ENCODE measurements around the gene AGAP5.

The AGAP5 gene

DNA sequence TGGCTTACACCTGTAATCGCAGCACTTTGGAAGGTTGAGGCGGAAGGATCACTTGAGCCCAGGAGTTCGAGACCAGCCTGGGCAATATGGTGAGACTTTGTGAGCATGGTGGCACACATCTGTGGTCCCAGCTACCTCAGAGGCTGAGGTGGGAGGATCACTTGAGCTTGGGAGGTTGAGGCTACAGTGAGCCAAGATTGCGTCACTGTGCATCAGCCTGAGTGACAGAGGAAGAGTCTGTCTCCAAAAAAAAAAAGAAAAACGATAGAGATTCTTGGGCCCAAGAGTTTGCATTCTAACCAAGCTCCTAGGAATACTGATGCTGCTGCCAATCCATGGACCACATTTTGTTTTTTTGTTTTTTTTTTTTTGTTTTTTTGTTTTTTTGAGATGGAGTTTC is 68.7 kb downstream of the AGAP5 start:
- no peak overlapping the region for H3K4me3 ChIP-seq (ENCODE audit: insufficient read depth, low read depth, low read length, poor library complexity, severe bottlenecking)
- H3K4me1 ChIP-seq (ENCODE audit: control insufficient read depth, insufficient read depth, low read length, poor library complexity, severe bottlenecking): peaks cover 13% of the 10 kb centered on the region
- H3K36me3 ChIP-seq (ENCODE audit: control insufficient read depth, insufficient read depth, low read length): no peaks in the 10 kb centered on the region
- H3K9me3 ChIP-seq (ENCODE audit: control insufficient read depth, low read length): no peaks in the 10 kb centered on the region
- DNase-seq: no peak
- H3K27me3 ChIP-seq (replicated peaks; ENCODE audit: control insufficient read depth, insufficient read depth, low read length, poor library complexity, severe bottlenecking): no peaks in the 10 kb centered on the region
- H3K27ac ChIP-seq (ENCODE audit: insufficient read depth, low read length, poor library complexity, severe bottlenecking): no peak overlapping the region

DNA sequence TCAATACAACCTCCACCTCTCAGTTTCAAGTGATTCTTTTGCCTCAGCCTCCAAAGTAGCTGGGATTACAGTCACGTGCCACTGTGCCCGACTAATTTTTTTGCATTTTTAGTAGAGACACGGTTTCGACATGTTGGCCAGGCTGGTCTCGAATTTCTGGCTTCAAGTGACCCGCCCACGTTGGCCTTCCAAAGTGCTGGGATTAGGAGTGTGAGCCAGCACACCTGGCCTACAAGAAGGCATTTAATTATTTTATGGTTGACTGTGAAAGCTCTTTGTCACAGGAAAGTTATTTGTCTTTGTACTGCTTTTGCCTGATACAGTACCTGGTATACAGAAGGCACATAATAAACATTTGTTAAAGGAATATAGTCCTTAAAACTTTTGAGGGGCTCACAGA is 69.5 kb downstream of the AGAP5 start:
- Histone ChIP-seq H3K27ac (ENCODE audit: insufficient read depth, low read length, poor library complexity, severe bottlenecking) (no peak overlapping the region), H3K9me3 (ENCODE audit: control insufficient read depth, low read length) (no peaks in the 10 kb centered on the region), H3K4me1 (ENCODE audit: control insufficient read depth, insufficient read depth, low read length, poor library complexity, severe bottlenecking) (peaks cover 13% of the 10 kb centered on the region), H3K4me3 (ENCODE audit: insufficient read depth, low read depth, low read length, poor library complexity, severe bottlenecking) (no peak overlapping the region), H3K27me3 (replicated peaks; ENCODE audit: control insufficient read depth, insufficient read depth, low read length, poor library complexity, severe bottlenecking) (no peaks in the 10 kb centered on the region), H3K36me3 (ENCODE audit: control insufficient read depth, insufficient read depth, low read length) (no peaks in the 10 kb centered on the region)
- no peak for DNase-seq

DNA sequence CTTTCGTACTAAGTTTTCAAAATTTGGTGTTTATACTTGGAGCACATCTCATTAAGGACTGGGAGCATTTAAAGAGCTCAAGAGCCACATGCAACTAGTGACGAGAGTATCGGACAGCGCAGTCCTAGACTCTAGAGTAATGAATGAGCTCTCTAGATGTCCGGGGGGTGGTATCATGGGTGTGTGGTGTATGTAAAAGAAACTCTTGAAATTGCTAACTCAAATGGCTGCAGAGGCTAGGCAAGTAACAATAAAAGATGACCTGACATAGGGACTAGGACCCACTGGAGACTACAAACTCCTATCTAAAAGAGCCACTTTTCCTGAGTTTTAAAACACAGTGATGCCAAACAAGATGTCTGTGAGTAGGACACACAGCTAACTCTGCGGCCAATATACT is 70.6 kb downstream of the AGAP5 start:
- Histone ChIP-seq H3K4me1 (ENCODE audit: control insufficient read depth, insufficient read depth, low read length, poor library complexity, severe bottlenecking) (peaks cover 13% of the 10 kb centered on the region), H3K4me3 (ENCODE audit: insufficient read depth, low read depth, low read length, poor library complexity, severe bottlenecking) (no peak overlapping the region), H3K36me3 (ENCODE audit: control insufficient read depth, insufficient read depth, low read length) (no peaks in the 10 kb centered on the region), H3K9me3 (ENCODE audit: control insufficient read depth, low read length) (no peaks in the 10 kb centered on the region), H3K27ac (ENCODE audit: insufficient read depth, low read length, poor library complexity, severe bottlenecking) (no peak overlapping the region), H3K27me3 (replicated peaks; ENCODE audit: control insufficient read depth, insufficient read depth, low read length, poor library complexity, severe bottlenecking) (no peaks in the 10 kb centered on the region)
- DNase-seq: no peak

DNA sequence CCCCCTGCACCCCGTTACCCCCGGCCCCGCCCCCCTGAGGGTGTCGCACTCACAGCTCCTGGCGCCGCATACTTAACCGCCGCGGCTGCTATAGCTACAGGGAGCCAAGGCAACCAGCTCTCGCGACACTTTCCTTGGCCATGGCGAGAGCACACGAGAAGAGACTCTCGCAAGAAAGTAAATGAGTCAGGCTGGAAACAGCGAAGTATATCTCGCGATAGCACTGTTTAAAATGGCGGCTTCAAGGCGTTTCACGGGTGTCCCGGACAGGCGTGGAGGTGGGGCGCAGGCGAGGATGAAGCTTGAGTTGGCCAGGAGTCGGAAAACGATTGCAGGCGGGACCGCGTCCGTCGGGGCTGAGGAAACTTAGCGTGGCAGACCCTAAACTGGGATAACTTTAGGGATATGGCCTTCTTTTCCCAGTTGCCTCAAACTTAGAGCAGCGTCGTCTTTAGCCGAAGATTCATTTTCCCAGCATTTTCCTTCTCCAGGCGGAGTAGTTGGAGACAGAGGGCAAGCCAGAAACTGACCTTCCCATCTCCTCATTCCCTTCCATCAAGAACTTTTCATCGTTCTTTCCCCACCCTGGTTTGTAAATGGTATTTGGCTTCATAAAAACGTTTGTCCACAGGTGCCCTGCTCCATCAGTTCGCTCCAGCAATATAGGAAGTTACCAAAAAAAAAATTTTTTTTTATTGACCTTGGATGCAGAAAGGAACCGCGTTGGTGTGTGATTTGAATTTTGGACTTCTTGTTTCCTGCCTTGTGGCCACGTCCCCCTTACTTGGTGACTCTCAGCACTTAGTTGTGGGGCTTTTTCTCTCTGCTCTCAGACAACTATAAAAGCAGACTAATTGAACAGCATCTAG is 71.8 kb downstream of the AGAP5 start:
- no peaks in the 10 kb centered on the region for H3K9me3 ChIP-seq (ENCODE audit: control insufficient read depth, low read length)
- peak; percentile 89 to 94 (median 90) for DNase-seq
- peaks cover 13% of the 10 kb centered on the region for H3K4me1 ChIP-seq (ENCODE audit: control insufficient read depth, insufficient read depth, low read length, poor library complexity, severe bottlenecking)
- H3K27me3 ChIP-seq (replicated peaks; ENCODE audit: control insufficient read depth, insufficient read depth, low read length, poor library complexity, severe bottlenecking): no peaks in the 10 kb centered on the region
- peak overlapping the region; percentile 79 for H3K27ac ChIP-seq (ENCODE audit: insufficient read depth, low read length, poor library complexity, severe bottlenecking)
- H3K36me3 ChIP-seq (ENCODE audit: control insufficient read depth, insufficient read depth, low read length): no peaks in the 10 kb centered on the region
- peak overlapping the region; percentile 86 for H3K4me3 ChIP-seq (ENCODE audit: insufficient read depth, low read depth, low read length, poor library complexity, severe bottlenecking)

DNA sequence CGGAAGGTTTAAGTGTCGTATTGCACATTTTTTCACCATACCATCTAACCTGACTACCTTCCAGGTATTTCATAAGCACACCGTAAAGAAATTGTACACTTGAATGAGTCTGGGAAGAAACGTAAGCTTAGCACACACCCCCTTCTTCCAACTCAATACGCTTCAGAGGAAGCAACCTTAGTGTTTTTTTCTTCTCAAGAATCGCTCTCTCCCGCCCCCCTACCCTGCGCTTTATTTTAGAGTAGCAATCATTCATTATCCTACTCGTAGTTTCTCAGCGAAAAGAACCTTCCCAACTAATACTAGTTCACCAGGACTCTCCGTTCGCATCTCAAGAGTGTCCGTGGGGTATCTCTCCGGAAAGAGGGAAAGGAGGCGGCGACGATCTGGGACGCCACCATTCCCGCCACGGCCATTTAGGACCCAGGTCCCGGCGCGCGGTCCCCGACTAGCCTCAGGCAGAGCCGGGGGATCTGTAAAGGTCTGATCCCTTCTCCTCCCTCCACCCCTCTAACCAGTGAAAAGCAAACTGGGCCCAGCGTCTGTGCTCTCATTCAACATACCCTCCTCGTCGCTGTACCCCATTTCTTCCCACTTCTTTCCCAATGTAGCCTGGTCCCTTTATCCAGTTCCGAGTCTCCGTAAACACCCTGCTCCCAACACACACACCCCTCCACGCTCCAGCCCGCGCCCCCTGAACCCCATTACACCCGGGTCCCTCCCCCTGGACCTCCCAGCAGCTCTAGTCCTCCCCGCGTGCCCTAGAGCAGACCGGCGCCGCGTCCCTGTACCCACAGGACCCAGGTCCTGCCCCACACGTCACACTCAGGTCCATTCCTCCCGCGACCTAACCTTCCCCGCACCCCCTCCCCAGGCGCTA is 72.7 kb downstream of the AGAP5 start:
- Histone ChIP-seq H3K4me1 (ENCODE audit: control insufficient read depth, insufficient read depth, low read length, poor library complexity, severe bottlenecking) (peaks cover 13% of the 10 kb centered on the region), H3K27ac (ENCODE audit: insufficient read depth, low read length, poor library complexity, severe bottlenecking) (peak overlapping the region; percentile 79), H3K9me3 (ENCODE audit: control insufficient read depth, low read length) (no peaks in the 10 kb centered on the region), H3K27me3 (replicated peaks; ENCODE audit: control insufficient read depth, insufficient read depth, low read length, poor library complexity, severe bottlenecking) (no peaks in the 10 kb centered on the region), H3K4me3 (ENCODE audit: insufficient read depth, low read depth, low read length, poor library complexity, severe bottlenecking) (peak overlapping the region; percentile 86), H3K36me3 (ENCODE audit: control insufficient read depth, insufficient read depth, low read length) (no peaks in the 10 kb centered on the region)
- peak in 1 of 3 donors; percentile 5 for DNase-seq

Measured in effector memory CD4-positive, alpha-beta T cell (primary cell).